Stimulated activated CD4-positive, alpha-beta T cell treated with anti-CD3 and anti-CD28 coated beads, TNF-alpha, amount 100 ng/mL, for 1 hour (primary cell): Measurements from ENCODE around the gene NR2F1.

Experiments
- DNase-seq, 3 donors: peaks; one replicate each; pipeline ENCODE4 v3.0.0-alpha.2; 2020; ENCODE audit warnings: low read depth in 3 of 3, low spot score in 1 of 3

Gene NR2F1

GRCh38 chr5:93635991-93636390 lies 53.0 kb downstream of the NR2F1 start:
- DNase-seq = no peak

GRCh38 chr5:93636837-93637236 lies 53.8 kb downstream of the NR2F1 start:
- DNase-seq = no peak

GRCh38 chr5:93637697-93638096 lies 54.7 kb downstream of the NR2F1 start:
- DNase-seq = no peak

DNA sequence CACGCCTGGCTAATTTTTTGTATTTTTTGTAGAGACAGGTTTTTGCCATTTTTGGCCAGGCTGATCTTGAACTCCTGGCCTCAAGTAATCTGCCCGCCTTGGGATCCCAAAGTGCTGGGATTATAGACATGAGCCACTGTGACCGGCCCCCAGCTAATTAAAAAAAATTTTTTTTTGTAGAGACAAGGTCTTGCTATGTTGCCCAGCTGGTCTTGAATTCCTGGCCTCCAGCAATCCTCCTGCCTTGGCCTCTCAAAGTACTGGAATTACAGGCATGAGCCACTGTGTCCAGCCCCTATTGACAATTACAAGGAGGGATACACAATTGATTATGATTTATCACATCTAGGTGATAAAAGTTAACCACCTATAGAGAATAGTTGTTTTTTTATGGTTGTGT lies 59.5 kb downstream of the NR2F1 start:
- DNase-seq = no peak
